SW480 (cell line): ENCODE results near the gene IGHMBP2.
A peak's percentile ranks its signal among the peaks of the same experiment; 100 is the strongest.

ENCODE experiments used
- DNase-seq: peaks from one replicate; pipeline ENCODE4 v3.0.0-alpha.2; 2016; ENCODE audit warnings: low spot score

IGHMBP2 gene

GRCh38 chr11:68939583-68940555 lies 36.2 kb downstream of the IGHMBP2 start:
- DNase-seq: no peak

- DNase-seq: no peak
Observed at GRCh38 chr11:68940651-68941323, 37.1 kb downstream of the IGHMBP2 start.

- DNase-seq: no peak
Observed at GRCh38 chr11:68941324-68942094, 37.8 kb downstream of the IGHMBP2 start.

GRCh38 chr11:68942095-68942620 lies 38.5 kb downstream of the IGHMBP2 start:
- no peak for DNase-seq

- DNase-seq: no peak
Observed at GRCh38 chr11:68942751-68943271, 39.1 kb downstream of the IGHMBP2 start.

GRCh38 chr11:68946416-68947090 lies 42.9 kb downstream of the IGHMBP2 start:
- no peak for DNase-seq

GRCh38 chr11:68947151-68947550 lies 43.5 kb downstream of the IGHMBP2 start:
- DNase-seq: no peak

- no peak for DNase-seq
Observed at GRCh38 chr11:68948496-68948895, 44.8 kb downstream of the IGHMBP2 start.

GRCh38 chr11:68948935-68949334 lies 45.2 kb downstream of the IGHMBP2 start:
- no peak for DNase-seq

GRCh38 chr11:68950270-68950669 lies 46.6 kb downstream of the IGHMBP2 start:
- DNase-seq: peak; percentile 17

GRCh38 chr11:68950762-68951161 lies 47.1 kb downstream of the IGHMBP2 start:
- no peak for DNase-seq

GRCh38 chr11:68954836-68955606 lies 51.3 kb downstream of the IGHMBP2 start:
- DNase-seq: peak; percentile 68

- DNase-seq: no peak
Observed at GRCh38 chr11:68955607-68955958, 51.9 kb downstream of the IGHMBP2 start.

- no peak for DNase-seq
Observed at GRCh38 chr11:68956142-68956541, 52.5 kb downstream of the IGHMBP2 start.

GRCh38 chr11:68956547-68957254 lies 53.0 kb downstream of the IGHMBP2 start:
- DNase-seq: no peak

GRCh38 chr11:68958211-68958610 lies 54.5 kb downstream of the IGHMBP2 start:
- DNase-seq: no peak

GRCh38 chr11:68959465-68960293 lies 56.0 kb downstream of the IGHMBP2 start:
- DNase-seq: no peak

- no peak for DNase-seq
Observed at GRCh38 chr11:68960294-68961071, 56.8 kb downstream of the IGHMBP2 start.
